Suprapubic skin (tissue), 4 donors: ENCODE results near the gene CYP46A1. TPM values are rescaled to one million over a fixed set of nuclear protein-coding genes. Genes with fewer than 3 reads are reported as not detected.
"Not testable (repeated sequence)": the region's sequence is repeated elsewhere in the genome, so short reads cannot be mapped to it uniquely, and the experiment has no call there.

Experiments used
- DNase-seq, 2 donors: peaks; one replicate each; pipeline ENCODE4 v3.0.0-alpha.2; 2019; ENCODE audit warnings: low spot score in 2 of 2
- H3K27ac ChIP-seq: fragments of 200-600 bp; sonication (generic); one replicate; pipeline ENCODE4 v1.5.1; 2019
- H3K27me3 ChIP-seq: fragments of 200-600 bp; sonication (generic); one replicate; pipeline ENCODE4 v1.5.1; 2019
- H3K36me3 ChIP-seq: fragments of 200-600 bp; sonication (generic); one replicate; pipeline ENCODE4 v1.5.1; 2019
- H3K4me1 ChIP-seq: fragments of 200-600 bp; sonication (generic); one replicate; pipeline ENCODE4 v1.5.1; 2019
- H3K4me3 ChIP-seq: fragments of 200-600 bp; sonication (generic); one replicate; pipeline ENCODE4 v1.5.1; 2019; ENCODE audit warnings: mild to moderate bottlenecking
- H3K9me3 ChIP-seq: fragments of 200-600 bp; sonication (generic); one replicate; pipeline ENCODE4 v1.5.1; 2019
- EP300 ChIP-seq: sonication (generic); formaldehyde crosslinking; IDR thresholded peaks from one replicate; pipeline ENCODE4 v1.6.1; 2017; ENCODE audit warnings: antibody characterized with exemption
- POLR2A ChIP-seq, 2 donors: fragments of 450-650 bp; IDR thresholded peaks; one replicate each; pipeline ENCODE4 v1.6.1; 2017; ENCODE audit warnings: antibody characterized with exemption in 2 of 2, mild to moderate bottlenecking in 2 of 2, moderate library complexity in 2 of 2
- POLR2AphosphoS5 ChIP-seq, 3 donors: sonication (generic); formaldehyde crosslinking; IDR thresholded peaks; one replicate each; pipeline ENCODE4 v1.6.1; 2017; ENCODE audit warnings: antibody characterized with exemption in 3 of 3
- WGBS: methylation state at CpG from one replicate; pipeline ENCODE4 v1.1.5; 2018; 5-methylcytosine and 5-hydroxymethylcytosine counted together
- total RNA-seq, 4 donors: library from RNA; depleted of rRNA; stranded (reverse); fragments of >200 nt; gene quantifications; one replicate each; pipeline ENCODE4 v1.1.0, GENCODE V29; 2016
- TF ChIP-seq, protein P1 (sequence below), 2 donors: fragments of 200-600 bp in 1 of 2; fragments of 450-650 bp in 1 of 2; sonication (generic) in 1 of 2; IDR thresholded peaks; one replicate each; pipeline ENCODE4 v1.5.1; 2016 to 2019; ENCODE audit warnings: antibody characterized with exemption in 2 of 2, mild to moderate bottlenecking in 1 of 2, moderate library complexity in 1 of 2

Gene CYP46A1
- total RNA-seq, 4 donors from 2014 or later: 0.47 to 2.0 (median 1.0) TPM; not detected in 1

DNA sequence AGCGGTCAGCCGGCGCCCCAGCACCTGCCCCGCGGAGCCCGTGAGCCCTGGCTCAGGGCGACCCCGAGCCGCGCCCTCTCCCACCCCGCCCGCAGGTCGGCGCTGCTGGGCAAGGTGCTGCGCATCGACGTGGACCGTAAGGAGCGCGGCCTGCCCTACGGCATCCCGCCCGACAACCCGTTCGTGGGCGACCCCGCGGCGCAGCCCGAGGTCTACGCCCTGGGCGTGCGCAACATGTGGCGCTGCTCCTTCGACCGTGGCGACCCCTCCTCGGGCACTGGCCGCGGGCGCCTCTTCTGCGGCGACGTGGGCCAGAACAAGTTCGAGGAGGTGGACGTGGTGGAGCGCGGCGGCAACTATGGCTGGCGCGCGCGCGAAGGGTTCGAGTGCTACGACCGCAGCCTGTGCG, 24.8 kb upstream of the CYP46A1 start:
- TF ChIP-seq EP300 (no peak), POLR2AphosphoS5 (IDR thresholded peaks at IDR 0.05) (no peak), POLR2A (IDR thresholded peaks at IDR 0.05) (no peak)
- TF ChIP-seq, protein P1, sequence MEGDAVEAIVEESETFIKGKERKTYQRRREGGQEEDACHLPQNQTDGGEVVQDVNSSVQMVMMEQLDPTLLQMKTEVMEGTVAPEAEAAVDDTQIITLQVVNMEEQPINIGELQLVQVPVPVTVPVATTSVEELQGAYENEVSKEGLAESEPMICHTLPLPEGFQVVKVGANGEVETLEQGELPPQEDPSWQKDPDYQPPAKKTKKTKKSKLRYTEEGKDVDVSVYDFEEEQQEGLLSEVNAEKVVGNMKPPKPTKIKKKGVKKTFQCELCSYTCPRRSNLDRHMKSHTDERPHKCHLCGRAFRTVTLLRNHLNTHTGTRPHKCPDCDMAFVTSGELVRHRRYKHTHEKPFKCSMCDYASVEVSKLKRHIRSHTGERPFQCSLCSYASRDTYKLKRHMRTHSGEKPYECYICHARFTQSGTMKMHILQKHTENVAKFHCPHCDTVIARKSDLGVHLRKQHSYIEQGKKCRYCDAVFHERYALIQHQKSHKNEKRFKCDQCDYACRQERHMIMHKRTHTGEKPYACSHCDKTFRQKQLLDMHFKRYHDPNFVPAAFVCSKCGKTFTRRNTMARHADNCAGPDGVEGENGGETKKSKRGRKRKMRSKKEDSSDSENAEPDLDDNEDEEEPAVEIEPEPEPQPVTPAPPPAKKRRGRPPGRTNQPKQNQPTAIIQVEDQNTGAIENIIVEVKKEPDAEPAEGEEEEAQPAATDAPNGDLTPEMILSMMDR (IDR thresholded peaks at IDR 0.05): no peak
- Histone ChIP-seq H3K4me1 (peaks cover 10% of the 10 kb centered on the region), H3K27ac (no peak overlapping the region), H3K4me3 (peak overlapping the region; percentile 26), H3K9me3 (no peaks in the 10 kb centered on the region), H3K27me3 (peaks cover 43% of the 10 kb centered on the region), H3K36me3 (no peaks in the 10 kb centered on the region)
- DNase-seq: no peak
- WGBS: no CpG with 5 or more reads among the region's 58 CpGs

- Histone ChIP-seq H3K9me3 (no peaks in the 10 kb centered on the region), H3K36me3 (no peaks in the 10 kb centered on the region), H3K4me1 (peaks cover 10% of the 10 kb centered on the region), H3K4me3 (no peak overlapping the region), H3K27ac (no peak overlapping the region), H3K27me3 (peaks cover 43% of the 10 kb centered on the region)
- no peak for DNase-seq
- TF ChIP-seq, protein P1 (IDR thresholded peaks at IDR 0.05): no peak
- TF ChIP-seq POLR2AphosphoS5 (IDR thresholded peaks at IDR 0.05) (no peak), POLR2A (IDR thresholded peaks at IDR 0.05) (no peak), EP300 (no peak)
- 26% methylated on average over 26 of the region's 37 CpGs for WGBS
These were observed 24.0 kb upstream of the CYP46A1 start for GRCh38 chr14:99660006-99660566.

GRCh38 chr14:99660794-99661193, 23.3 kb upstream of the CYP46A1 start:
- Histone ChIP-seq H3K9me3 (no peaks in the 10 kb centered on the region), H3K27me3 (peaks cover 43% of the 10 kb centered on the region), H3K4me1 (peaks cover 10% of the 10 kb centered on the region), H3K4me3 (no peak overlapping the region), H3K27ac (no peak overlapping the region), H3K36me3 (no peaks in the 10 kb centered on the region)
- TF ChIP-seq POLR2A (IDR thresholded peaks at IDR 0.05): no peak
- TF ChIP-seq, protein P1 (IDR thresholded peaks at IDR 0.05): no peak
- no peak for TF ChIP-seq EP300
- no peak for TF ChIP-seq POLR2AphosphoS5 (IDR thresholded peaks at IDR 0.05)
- 90% methylated on average over 3 of the region's 4 CpGs for WGBS
- no peak for DNase-seq

DNA sequence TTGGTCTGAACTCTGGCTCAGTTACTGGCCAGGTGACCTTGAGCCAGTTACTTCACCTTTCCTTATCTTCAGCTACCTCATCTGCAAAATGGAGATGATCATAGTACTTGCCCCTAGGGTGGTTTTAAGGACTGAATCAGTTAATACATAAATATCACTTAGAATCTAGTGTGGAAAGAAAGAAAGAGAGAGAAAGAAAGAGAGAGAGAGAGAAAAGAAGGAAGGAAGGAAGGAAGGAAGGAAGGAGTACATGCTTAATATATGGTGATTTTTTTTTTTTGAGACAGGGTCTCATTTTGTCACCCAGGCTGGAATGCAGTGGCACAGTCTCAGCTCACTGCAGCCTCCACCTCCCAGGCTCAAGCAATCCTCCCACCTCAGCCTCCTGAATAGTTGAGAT, 22.9 kb upstream of the CYP46A1 start:
- not testable (repeated sequence) for H3K9me3 ChIP-seq, H3K27ac ChIP-seq, H3K36me3 ChIP-seq, H3K4me1 ChIP-seq, DNase-seq, H3K4me3 ChIP-seq
- H3K27me3 ChIP-seq: peaks cover 43% of the 10 kb centered on the region

DNA sequence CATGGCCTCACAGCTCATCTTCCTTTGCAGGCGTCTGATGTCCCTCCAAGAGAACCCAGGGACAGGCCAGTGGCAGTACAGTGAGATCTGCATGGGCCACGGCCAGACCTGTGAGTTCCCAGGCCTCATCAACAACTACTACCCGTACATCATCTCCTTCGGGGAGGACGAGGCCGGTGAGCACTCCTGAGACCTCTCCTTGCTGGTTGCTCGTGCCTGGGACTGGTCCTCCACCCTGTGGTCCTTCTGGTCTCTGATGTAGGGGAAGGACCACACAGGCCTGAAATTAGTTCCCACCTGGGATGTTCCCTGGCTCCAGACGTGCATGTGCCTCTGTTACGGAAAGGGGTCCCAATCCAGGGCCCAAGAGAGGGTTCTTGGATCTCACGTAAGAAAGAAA, 21.3 kb upstream of the CYP46A1 start:
- no peak for TF ChIP-seq EP300
- no peak for TF ChIP-seq POLR2AphosphoS5 (IDR thresholded peaks at IDR 0.05)
- TF ChIP-seq POLR2A (IDR thresholded peaks at IDR 0.05): no peak
- TF ChIP-seq, protein P1 (IDR thresholded peaks at IDR 0.05): no peak
- 97% methylated on average over 10 of the region's 10 CpGs for WGBS
- no peaks in the 10 kb centered on the region for H3K36me3 ChIP-seq

More for the DNA sequence above, 21.3 kb upstream of the CYP46A1 start:
- Histone ChIP-seq H3K4me1 (peaks cover 10% of the 10 kb centered on the region), H3K4me3 (no peak overlapping the region), H3K27ac (no peak overlapping the region), H3K27me3 (peaks cover 36% of the 10 kb centered on the region), H3K9me3 (no peaks in the 10 kb centered on the region)
- DNase-seq: no peak
